SK-N-SH (cell line): ENCODE results near the gene BMPR1B. TPM values are rescaled to one million over a fixed set of nuclear protein-coding genes. Genes with fewer than 3 reads are reported as not detected.

Source experiments
- CTCF ChIA-PET: fragments of 300-600, 350-600 bp; formaldehyde crosslinking; extraction: SDS; loops from one replicate; lab custom pipeline; 2021; lab: Yijun Ruan, JAX
- POLR2A ChIA-PET: fragments of 350-600 bp; sonication (Branson Sonifier 250); formaldehyde crosslinking; extraction: SDS; loops from one replicate; lab custom pipeline; 2020; ENCODE audit warnings: antibody characterized with exemption, inconsistent platforms; lab: Yijun Ruan, JAX
- DNase-seq: peaks from one replicate; pipeline ENCODE4 v3.0.0; 2012
- H2AFZ ChIP-seq: fragments of 200-600 bp; sonication (generic); 2 replicates; pipeline ENCODE4 v1.8.1; 2016; ENCODE audit warnings: antibody characterized with exemption, mild to moderate bottlenecking, low read depth
- H3F3A ChIP-seq: fragments of 200-600 bp; sonication (generic); replicated peaks from 2 replicates; pipeline ENCODE3; 2016; ENCODE audit warnings: antibody characterized with exemption, mild to moderate bottlenecking; ENCODE audit not compliant: insufficient read depth
- H3K27ac ChIP-seq, 2 experiments: fragments of 200-500 bp in 1 of 2; fragments of 200-600 bp in 1 of 2; sonication (Bioruptor generic) in 1 of 2; sonication (generic), shearing (Covaris generic) in 1 of 2; 2 replicates each; pipeline versions ENCODE4 v1.5.1 to v1.6.1; 2014 to 2016; ENCODE audit warnings: low read depth in 2 of 2, inconsistent platforms in 1 of 2, low read length in 1 of 2, mild to moderate bottlenecking in 1 of 2, mixed read lengths in 1 of 2
- H3K27me3 ChIP-seq: fragments of 200-600 bp; sonication (generic), shearing (Covaris generic); 2 replicates; pipeline ENCODE4 v1.6.1; 2016; ENCODE audit warnings: mixed run types; ENCODE audit not compliant: insufficient read depth
- H3K36me3 ChIP-seq, 2 experiments: fragments of 200-500 bp in 1 of 2; fragments of 200-600 bp in 1 of 2; sonication (Bioruptor generic) in 1 of 2; sonication (generic) in 1 of 2; replicated peaks in 1 of 2; 2 replicates each; pipeline versions ENCODE3 to v1.5.1; 2014 to 2016; ENCODE audit warnings: low read length in 1 of 2, mild to moderate bottlenecking in 1 of 2; ENCODE audit not compliant: insufficient read depth in 2 of 2, control insufficient read depth in 1 of 2
- H3K4me1 ChIP-seq, 2 experiments: fragments of 200-500 bp in 1 of 2; fragments of 200-600 bp in 1 of 2; sonication (Bioruptor generic) in 1 of 2; sonication (generic), shearing (Covaris generic) in 1 of 2; 2 replicates each; pipeline versions ENCODE4 v1.5.1 to v1.6.1; 2014 to 2016; ENCODE audit warnings: low read depth in 1 of 2, low read length in 1 of 2, mixed run types in 1 of 2; ENCODE audit not compliant: insufficient read depth in 2 of 2, control insufficient read depth in 1 of 2
- H3K4me2 ChIP-seq: fragments of 200-600 bp; sonication (generic), shearing (Covaris generic); 2 replicates; pipeline ENCODE4 v1.6.1; 2017; ENCODE audit warnings: mixed run types
- H3K4me3 ChIP-seq, 2 experiments: fragments of 200-500 bp in 1 of 2; fragments of 200-600 bp in 1 of 2; sonication (Bioruptor generic) in 1 of 2; sonication (generic), shearing (Covaris generic) in 1 of 2; 2 replicates each; pipeline versions ENCODE4 v1.5.1 to v1.8.1; 2014 to 2016; ENCODE audit warnings: low read depth in 2 of 2, inconsistent platforms in 1 of 2, low read length in 1 of 2, mild to moderate bottlenecking in 1 of 2, mixed read lengths in 1 of 2, moderate library complexity in 1 of 2
- H3K79me2 ChIP-seq: fragments of 200-600 bp; sonication (generic); 2 replicates; pipeline ENCODE4 v1.8.1; 2017; ENCODE audit warnings: mild to moderate bottlenecking; ENCODE audit not compliant: insufficient read depth
- H3K9ac ChIP-seq: fragments of 200-600 bp; sonication (generic); 2 replicates; pipeline ENCODE4 v1.6.1; 2017; ENCODE audit warnings: mixed run types
- H3K9me2 ChIP-seq: fragments of 200-600 bp; sonication (generic); 2 replicates; pipeline ENCODE4 v1.6.1; 2017; ENCODE audit warnings: mixed run types
- H3K9me3 ChIP-seq: fragments of 200-600 bp; sonication (generic); 2 replicates; pipeline ENCODE4 v1.6.1; 2017; ENCODE audit warnings: mixed run types, mild to moderate bottlenecking, moderate library complexity
- H4K20me1 ChIP-seq: fragments of 200-600 bp; sonication (generic); 2 replicates; pipeline ENCODE4 v1.6.1; 2017; ENCODE audit warnings: mild to moderate bottlenecking, mixed run types; ENCODE audit not compliant: insufficient read depth
- EP300 ChIP-seq, 2 experiments: IDR thresholded peaks; 2 replicates each; pipeline versions ENCODE4 v1.4.0 to v1.6.1; 2012; ENCODE audit warnings: borderline replicate concordance in 1 of 2, low read depth in 1 of 2, low read length in 1 of 2
- EZH2phosphoT487 ChIP-seq: fragments of 200-600 bp; sonication (generic); IDR thresholded peaks from 2 replicates; pipeline ENCODE4 v1.6.1; 2017; ENCODE audit warnings: low read depth, mixed run types, mild to moderate bottlenecking, antibody characterized with exemption, moderate library complexity, borderline replicate concordance
- FOSL2 ChIP-seq: IDR thresholded peaks from 2 replicates; pipeline ENCODE4 v1.4.0; 2012; ENCODE audit warnings: low read depth, mild to moderate bottlenecking, moderate library complexity, borderline replicate concordance
- JUND ChIP-seq: IDR thresholded peaks from 2 replicates; pipeline ENCODE4 v1.4.0; 2012
- RCOR1 ChIP-seq: fragments of 150-350 bp; IDR thresholded peaks from 2 replicates; pipeline ENCODE4 v1.6.1; 2017; ENCODE audit warnings: antibody characterized with exemption, low read length
- SIN3A ChIP-seq: IDR thresholded peaks from 2 replicates; pipeline ENCODE4 v1.6.1; 2012; ENCODE audit warnings: low read depth, mild to moderate bottlenecking, low read length, moderate library complexity, borderline replicate concordance
- TAF1 ChIP-seq: IDR thresholded peaks from 2 replicates; pipeline ENCODE4 v1.6.1; 2012; ENCODE audit warnings: low read depth, mild to moderate bottlenecking, low read length, moderate library complexity, borderline replicate concordance
- TEAD4 ChIP-seq: IDR thresholded peaks from 2 replicates; pipeline ENCODE4 v1.4.0; 2012; ENCODE audit warnings: mild to moderate bottlenecking, borderline replicate concordance; ENCODE audit not compliant: insufficient read depth
- WGBS: methylation state at CpG from one replicate; pipeline ENCODE4 v1.1.6; 2017; ENCODE audit warnings: low lambda C conversion rate; 5-methylcytosine and 5-hydroxymethylcytosine counted together
- polyA plus RNA-seq, 3 experiments: library from polyadenylated mRNA; depleted of rRNA; stranded (reverse); fragments of >200 nt; gene quantifications; 2 replicates each; pipeline ENCODE4 v1.2.3, GENCODE V29; 2012
- TF ChIP-seq, protein P1 (sequence below): fragments of 150-350 bp; IDR thresholded peaks from 2 replicates; pipeline ENCODE4 v1.6.1; 2017; ENCODE audit warnings: antibody characterized with exemption, low read length, low read depth, borderline replicate concordance
- TF ChIP-seq, protein P2 (sequence below): IDR thresholded peaks from 2 replicates; pipeline ENCODE4 v1.4.0; 2012; ENCODE audit warnings: low read depth, borderline replicate concordance
- TF ChIP-seq, protein P3 (sequence below): IDR thresholded peaks from 2 replicates; pipeline ENCODE4; 2012
- TF ChIP-seq, protein P4 (sequence below): IDR thresholded peaks from 2 replicates; pipeline ENCODE4 v1.4.0; 2012; ENCODE audit warnings: low read depth
- TF ChIP-seq, protein P5 (sequence below): fragments of 200-600 bp; sonication (generic); IDR thresholded peaks from 2 replicates; pipeline ENCODE4 v1.6.1; 2017; ENCODE audit warnings: antibody characterized with exemption, mild to moderate bottlenecking, moderate library complexity
- TF ChIP-seq, protein P6 (sequence below): fragments of 150-350 bp; IDR thresholded peaks from 2 replicates; pipeline ENCODE4 v1.6.1; 2016; ENCODE audit warnings: mild to moderate bottlenecking, low read depth, low read length

The BMPR1B gene
- polyA plus RNA-seq, 1 of the 3 experiments (the other 2 are of a cell fraction), result 0.16 TPM

DNA sequence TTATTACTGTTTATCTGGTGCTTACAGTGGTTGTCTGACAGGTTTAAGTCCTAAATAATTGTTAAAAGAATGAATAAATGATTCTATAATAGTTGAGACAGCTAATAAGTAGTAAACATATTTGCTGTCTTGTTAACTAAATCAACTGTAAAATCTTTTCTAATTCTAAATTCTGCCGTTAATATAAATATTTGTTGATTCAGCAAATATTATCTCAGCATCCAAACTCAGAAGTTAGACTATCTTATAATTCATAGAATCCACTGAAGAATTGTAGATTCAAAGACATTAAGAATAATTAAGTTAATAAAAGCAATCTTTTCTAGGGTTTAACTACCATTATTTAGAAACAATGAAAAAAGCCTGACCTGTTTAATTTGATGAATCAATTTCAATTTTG is 256.3 kb downstream of the BMPR1B start:
- H3K4me3 ChIP-seq, result no peak overlapping the region
- POLR2A ChIA-PET, result no interaction called here
- H2AFZ ChIP-seq, result no peak overlapping the region
- WGBS, result 97% methylated on average over 1 of the region's 1 CpG
- H4K20me1 ChIP-seq, result no peaks in the 10 kb centered on the region
- DNase-seq, result no peak
- H3F3A ChIP-seq, result no peaks in the 10 kb centered on the region
- TF ChIP-seq, protein P1, sequence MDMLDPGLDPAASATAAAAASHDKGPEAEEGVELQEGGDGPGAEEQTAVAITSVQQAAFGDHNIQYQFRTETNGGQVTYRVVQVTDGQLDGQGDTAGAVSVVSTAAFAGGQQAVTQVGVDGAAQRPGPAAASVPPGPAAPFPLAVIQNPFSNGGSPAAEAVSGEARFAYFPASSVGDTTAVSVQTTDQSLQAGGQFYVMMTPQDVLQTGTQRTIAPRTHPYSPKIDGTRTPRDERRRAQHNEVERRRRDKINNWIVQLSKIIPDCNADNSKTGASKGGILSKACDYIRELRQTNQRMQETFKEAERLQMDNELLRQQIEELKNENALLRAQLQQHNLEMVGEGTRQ, result no peak
- TF ChIP-seq, protein P2, sequence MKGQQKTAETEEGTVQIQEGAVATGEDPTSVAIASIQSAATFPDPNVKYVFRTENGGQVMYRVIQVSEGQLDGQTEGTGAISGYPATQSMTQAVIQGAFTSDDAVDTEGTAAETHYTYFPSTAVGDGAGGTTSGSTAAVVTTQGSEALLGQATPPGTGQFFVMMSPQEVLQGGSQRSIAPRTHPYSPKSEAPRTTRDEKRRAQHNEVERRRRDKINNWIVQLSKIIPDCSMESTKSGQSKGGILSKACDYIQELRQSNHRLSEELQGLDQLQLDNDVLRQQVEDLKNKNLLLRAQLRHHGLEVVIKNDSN, result no peak
- no peak for TF ChIP-seq FOSL2
- TF ChIP-seq SIN3A, result no peak
- TF ChIP-seq TAF1, result no peak
- TF ChIP-seq, protein P3, sequence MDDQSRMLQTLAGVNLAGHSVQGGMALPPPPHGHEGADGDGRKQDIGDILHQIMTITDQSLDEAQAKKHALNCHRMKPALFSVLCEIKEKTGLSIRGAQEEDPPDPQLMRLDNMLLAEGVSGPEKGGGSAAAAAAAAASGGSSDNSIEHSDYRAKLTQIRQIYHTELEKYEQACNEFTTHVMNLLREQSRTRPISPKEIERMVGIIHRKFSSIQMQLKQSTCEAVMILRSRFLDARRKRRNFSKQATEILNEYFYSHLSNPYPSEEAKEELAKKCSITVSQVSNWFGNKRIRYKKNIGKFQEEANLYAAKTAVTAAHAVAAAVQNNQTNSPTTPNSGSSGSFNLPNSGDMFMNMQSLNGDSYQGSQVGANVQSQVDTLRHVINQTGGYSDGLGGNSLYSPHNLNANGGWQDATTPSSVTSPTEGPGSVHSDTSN, result no peak
- no peak for TF ChIP-seq JUND
- TF ChIP-seq, protein P4, sequence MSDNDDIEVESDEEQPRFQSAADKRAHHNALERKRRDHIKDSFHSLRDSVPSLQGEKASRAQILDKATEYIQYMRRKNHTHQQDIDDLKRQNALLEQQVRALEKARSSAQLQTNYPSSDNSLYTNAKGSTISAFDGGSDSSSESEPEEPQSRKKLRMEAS, result no peak
- no peak for TF ChIP-seq TEAD4
- H3K4me2 ChIP-seq, result no peak overlapping the region
- H3K79me2 ChIP-seq, result no peaks in the 10 kb centered on the region
- H3K27ac ChIP-seq, result no peak overlapping the region
- no peaks in the 10 kb centered on the region for H3K36me3 ChIP-seq
- H3K9me2 ChIP-seq, result no peaks in the 10 kb centered on the region
- H3K4me1 ChIP-seq, result no peaks in the 10 kb centered on the region; a peak in 1 of 4 replicates
- H3K9ac ChIP-seq, result no peak overlapping the region
- H3K27me3 ChIP-seq, result no peaks in the 10 kb centered on the region
- H3K9me3 ChIP-seq, result no peaks in the 10 kb centered on the region
- CTCF ChIA-PET, result no interaction called here

DNA sequence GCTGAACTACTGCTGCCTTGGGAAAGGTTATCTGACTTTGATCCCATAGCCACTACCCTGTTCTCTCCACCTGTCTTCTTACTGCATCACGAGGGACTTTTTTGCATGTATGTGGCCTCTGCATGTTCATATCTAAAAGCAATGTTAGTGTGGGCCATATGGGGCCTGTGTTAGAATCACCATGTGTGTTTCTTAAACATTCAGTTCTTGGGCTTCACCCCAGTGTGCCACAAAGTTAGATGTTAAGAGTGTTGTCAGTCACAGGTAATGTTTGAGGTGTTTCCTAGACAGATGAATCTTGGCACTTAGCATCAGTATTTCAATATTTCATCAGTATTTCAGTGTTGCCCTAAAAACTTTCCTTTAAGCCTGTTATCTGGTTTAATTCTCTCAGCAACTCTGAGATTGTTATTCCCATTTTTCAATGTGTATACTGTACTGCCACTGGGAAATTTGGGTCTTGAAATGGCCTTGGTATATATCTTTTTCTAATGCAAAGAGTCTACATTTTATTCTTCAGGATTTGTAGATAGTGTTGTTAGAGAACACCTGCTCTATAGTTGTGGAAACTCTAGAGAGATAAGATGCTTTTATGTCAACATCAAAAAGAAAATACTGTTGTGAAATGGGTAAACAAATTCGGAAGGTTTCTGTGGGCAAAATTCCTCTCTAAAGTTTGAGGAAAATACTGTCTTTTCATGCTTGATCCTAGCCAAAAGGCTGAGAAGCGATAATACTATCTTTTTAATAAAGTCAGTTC is 259.7 kb downstream of the BMPR1B start:
- CTCF ChIA-PET, result no interaction called here
- Histone ChIP-seq H3F3A (no peaks in the 10 kb centered on the region), H3K79me2 (no peaks in the 10 kb centered on the region), H3K36me3 (no peaks in the 10 kb centered on the region), H4K20me1 (no peaks in the 10 kb centered on the region), H3K27me3 (no peaks in the 10 kb centered on the region), H3K9me2 (no peaks in the 10 kb centered on the region), H3K9ac (no peak overlapping the region), H3K9me3 (no peaks in the 10 kb centered on the region), H3K4me3 (no peak overlapping the region), H3K4me1 (no peaks in the 10 kb centered on the region; a peak in 1 of 4 replicates), H3K27ac (no peak overlapping the region), H2AFZ (no peak overlapping the region), H3K4me2 (no peak overlapping the region)
- TF ChIP-seq FOSL2 (no peak), TAF1 (no peak), TEAD4 (no peak), EP300 (IDR thresholded peaks at IDR 0.05; ENCODE audit: borderline replicate concordance in 1 of 2, low read depth in 1 of 2, low read length in 1 of 2) (no peak), RCOR1 (no peak), EZH2phosphoT487 (no peak), JUND (no peak)
- TF ChIP-seq, protein P3, result no peak
- TF ChIP-seq, protein P5, sequence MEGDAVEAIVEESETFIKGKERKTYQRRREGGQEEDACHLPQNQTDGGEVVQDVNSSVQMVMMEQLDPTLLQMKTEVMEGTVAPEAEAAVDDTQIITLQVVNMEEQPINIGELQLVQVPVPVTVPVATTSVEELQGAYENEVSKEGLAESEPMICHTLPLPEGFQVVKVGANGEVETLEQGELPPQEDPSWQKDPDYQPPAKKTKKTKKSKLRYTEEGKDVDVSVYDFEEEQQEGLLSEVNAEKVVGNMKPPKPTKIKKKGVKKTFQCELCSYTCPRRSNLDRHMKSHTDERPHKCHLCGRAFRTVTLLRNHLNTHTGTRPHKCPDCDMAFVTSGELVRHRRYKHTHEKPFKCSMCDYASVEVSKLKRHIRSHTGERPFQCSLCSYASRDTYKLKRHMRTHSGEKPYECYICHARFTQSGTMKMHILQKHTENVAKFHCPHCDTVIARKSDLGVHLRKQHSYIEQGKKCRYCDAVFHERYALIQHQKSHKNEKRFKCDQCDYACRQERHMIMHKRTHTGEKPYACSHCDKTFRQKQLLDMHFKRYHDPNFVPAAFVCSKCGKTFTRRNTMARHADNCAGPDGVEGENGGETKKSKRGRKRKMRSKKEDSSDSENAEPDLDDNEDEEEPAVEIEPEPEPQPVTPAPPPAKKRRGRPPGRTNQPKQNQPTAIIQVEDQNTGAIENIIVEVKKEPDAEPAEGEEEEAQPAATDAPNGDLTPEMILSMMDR, result no peak
- TF ChIP-seq, protein P6, sequence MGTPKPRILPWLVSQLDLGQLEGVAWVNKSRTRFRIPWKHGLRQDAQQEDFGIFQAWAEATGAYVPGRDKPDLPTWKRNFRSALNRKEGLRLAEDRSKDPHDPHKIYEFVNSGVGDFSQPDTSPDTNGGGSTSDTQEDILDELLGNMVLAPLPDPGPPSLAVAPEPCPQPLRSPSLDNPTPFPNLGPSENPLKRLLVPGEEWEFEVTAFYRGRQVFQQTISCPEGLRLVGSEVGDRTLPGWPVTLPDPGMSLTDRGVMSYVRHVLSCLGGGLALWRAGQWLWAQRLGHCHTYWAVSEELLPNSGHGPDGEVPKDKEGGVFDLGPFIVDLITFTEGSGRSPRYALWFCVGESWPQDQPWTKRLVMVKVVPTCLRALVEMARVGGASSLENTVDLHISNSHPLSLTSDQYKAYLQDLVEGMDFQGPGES, result no peak
- no peak for DNase-seq
- POLR2A ChIA-PET, result no interaction called here
- WGBS, result 79% methylated on average over 3 of the region's 3 CpGs
